Neuron (in vitro differentiated cells): ENCODE data around the gene TLR9.

Source experiments
- H2AFZ ChIP-seq: one replicate; pipeline ENCODE4 v1.6.1; 2013; ENCODE audit warnings: low read depth, mild to moderate bottlenecking, inconsistent platforms, low read length, moderate library complexity
- H3K27me3 ChIP-seq: one replicate; pipeline ENCODE4 v1.6.1; 2013; ENCODE audit warnings: low read length; ENCODE audit not compliant: insufficient read depth
- H3K36me3 ChIP-seq: one replicate; pipeline ENCODE4 v1.6.1; 2013; ENCODE audit warnings: low read length; ENCODE audit not compliant: insufficient read depth
- H3K4me1 ChIP-seq: one replicate; pipeline ENCODE4 v1.6.1; 2013; ENCODE audit warnings: low read length; ENCODE audit not compliant: insufficient read depth
- H3K4me3 ChIP-seq: 2 replicates; pipeline ENCODE4 v1.5.1; 2013; ENCODE audit warnings: mild to moderate bottlenecking, low read length, moderate library complexity
- H3K9me3 ChIP-seq: one replicate; pipeline ENCODE4 v1.6.1; 2013; ENCODE audit warnings: low read length

The TLR9 gene

GRCh38 chr3:52197499-52197841 is 28.0 kb downstream of the TLR9 start:
- peak overlapping the region; percentile 81 for H2AFZ ChIP-seq
- peaks cover 4% of the 10 kb centered on the region for H3K27me3 ChIP-seq
- peaks cover 14% of the 10 kb centered on the region for H3K4me1 ChIP-seq
- peak overlapping the region; percentile 66 for H3K4me3 ChIP-seq
- H3K9me3 ChIP-seq: no peaks in the 10 kb centered on the region
- H3K36me3 ChIP-seq: peaks cover 24% of the 10 kb centered on the region

GRCh38 chr3:52196977-52197376 is 28.5 kb downstream of the TLR9 start:
- Histone ChIP-seq H3K36me3 (peaks cover 20% of the 10 kb centered on the region), H3K27me3 (peaks cover 4% of the 10 kb centered on the region), H3K4me1 (peaks cover 14% of the 10 kb centered on the region), H2AFZ (no peak overlapping the region), H3K4me3 (no peak overlapping the region), H3K9me3 (no peaks in the 10 kb centered on the region)

GRCh38 chr3:52195823-52196331 is 29.6 kb downstream of the TLR9 start:
- no peak overlapping the region for H3K4me3 ChIP-seq
- H3K4me1 ChIP-seq: peaks cover 22% of the 10 kb centered on the region
- peaks cover 13% of the 10 kb centered on the region for H3K36me3 ChIP-seq
- no peaks in the 10 kb centered on the region for H3K9me3 ChIP-seq
- H3K27me3 ChIP-seq: peaks cover 4% of the 10 kb centered on the region
- H2AFZ ChIP-seq: no peak overlapping the region

GRCh38 chr3:52195291-52195597 is 30.2 kb downstream of the TLR9 start:
- Histone ChIP-seq H3K4me1 (peaks cover 26% of the 10 kb centered on the region), H3K9me3 (no peaks in the 10 kb centered on the region), H3K4me3 (no peak overlapping the region), H2AFZ (no peak overlapping the region), H3K36me3 (peaks cover 8% of the 10 kb centered on the region), H3K27me3 (peaks cover 4% of the 10 kb centered on the region)

- Histone ChIP-seq H3K9me3 (no peaks in the 10 kb centered on the region), H2AFZ (no peak overlapping the region), H3K4me3 (no peak overlapping the region), H3K4me1 (peaks cover 26% of the 10 kb centered on the region), H3K27me3 (peaks cover 4% of the 10 kb centered on the region), H3K36me3 (peaks cover 4% of the 10 kb centered on the region)
These were observed 30.8 kb downstream of the TLR9 start for GRCh38 chr3:52194485-52195290.

- H3K27me3 ChIP-seq: peaks cover 4% of the 10 kb centered on the region
- H3K9me3 ChIP-seq: no peaks in the 10 kb centered on the region
- no peak overlapping the region for H2AFZ ChIP-seq
- H3K36me3 ChIP-seq: no peaks in the 10 kb centered on the region
- peaks cover 17% of the 10 kb centered on the region for H3K4me1 ChIP-seq
- H3K4me3 ChIP-seq: no peak overlapping the region
These were observed 32.4 kb downstream of the TLR9 start for GRCh38 chr3:52193065-52193464.

- Histone ChIP-seq H3K36me3 (no peaks in the 10 kb centered on the region), H3K9me3 (no peaks in the 10 kb centered on the region), H3K4me3 (no peak overlapping the region), H2AFZ (no peak overlapping the region), H3K27me3 (peaks cover 4% of the 10 kb centered on the region), H3K4me1 (peaks cover 12% of the 10 kb centered on the region)
These were observed 33.8 kb downstream of the TLR9 start for GRCh38 chr3:52191663-52192062.

GRCh38 chr3:52190294-52191074 is 35.0 kb downstream of the TLR9 start:
- H2AFZ ChIP-seq: no peak overlapping the region
- H3K9me3 ChIP-seq: no peaks in the 10 kb centered on the region
- peaks cover 12% of the 10 kb centered on the region for H3K4me1 ChIP-seq
- H3K4me3 ChIP-seq: no peak overlapping the region
- H3K27me3 ChIP-seq: peaks cover 3% of the 10 kb centered on the region
- H3K36me3 ChIP-seq: no peaks in the 10 kb centered on the region

- H3K9me3 ChIP-seq: no peaks in the 10 kb centered on the region
- peaks cover 3% of the 10 kb centered on the region for H3K27me3 ChIP-seq
- peaks cover 12% of the 10 kb centered on the region for H3K4me1 ChIP-seq
- no peak overlapping the region for H2AFZ ChIP-seq
- no peaks in the 10 kb centered on the region for H3K36me3 ChIP-seq
- H3K4me3 ChIP-seq: no peak overlapping the region
These were observed 36.9 kb downstream of the TLR9 start for GRCh38 chr3:52188556-52188955.

- H3K4me1 ChIP-seq: peaks cover 12% of the 10 kb centered on the region
- H3K4me3 ChIP-seq: no peak overlapping the region
- no peaks in the 10 kb centered on the region for H3K36me3 ChIP-seq
- H3K27me3 ChIP-seq: peaks cover 3% of the 10 kb centered on the region
- no peak overlapping the region for H2AFZ ChIP-seq
- H3K9me3 ChIP-seq: no peaks in the 10 kb centered on the region
These were observed 38.7 kb downstream of the TLR9 start for GRCh38 chr3:52186729-52187128.

- H3K9me3 ChIP-seq: no peaks in the 10 kb centered on the region
- H3K27me3 ChIP-seq: peaks cover 3% of the 10 kb centered on the region
These were observed 39.6 kb downstream of the TLR9 start for GRCh38 chr3:52185837-52186236.

GRCh38 chr3:52185311-52185710 is 40.1 kb downstream of the TLR9 start:
- Histone ChIP-seq H3K27me3 (peaks cover 3% of the 10 kb centered on the region), H3K9me3 (no peaks in the 10 kb centered on the region), H2AFZ (no peak overlapping the region), H3K4me3 (no peak overlapping the region), H3K4me1 (no peaks in the 10 kb centered on the region), H3K36me3 (no peaks in the 10 kb centered on the region)

More at GRCh38 chr3:52185837-52186236, 39.6 kb downstream of the TLR9 start:
- Histone ChIP-seq H3K4me3 (no peak overlapping the region), H3K4me1 (peaks cover 4% of the 10 kb centered on the region), H3K36me3 (no peaks in the 10 kb centered on the region), H2AFZ (no peak overlapping the region)

- peaks cover 3% of the 10 kb centered on the region for H3K27me3 ChIP-seq
- no peaks in the 10 kb centered on the region for H3K4me1 ChIP-seq
- H3K4me3 ChIP-seq: no peak overlapping the region
- H2AFZ ChIP-seq: no peak overlapping the region
- H3K9me3 ChIP-seq: no peaks in the 10 kb centered on the region
- no peaks in the 10 kb centered on the region for H3K36me3 ChIP-seq
These were observed 40.8 kb downstream of the TLR9 start for GRCh38 chr3:52184690-52185089.
